Heart right ventricle (tissue), 16 donors: ENCODE measurements around the gene GPC5. TPM values are rescaled to one million over a fixed set of nuclear protein-coding genes. Genes with fewer than 3 reads are reported as not detected.
"Not testable (repeated sequence)": the region's sequence is repeated elsewhere in the genome, so short reads cannot be mapped to it uniquely, and the experiment has no call there.

ENCODE experiments used
- ATAC-seq, 8 donors: fragments of 200-7000 bp; cut with Tn5 transposase; one replicate each; pipeline ENCODE4 v1.9.1; 2020; ENCODE audit warnings: mild to moderate bottlenecking in 8 of 8, moderate library complexity in 8 of 8, moderate number of reproducible peaks in 1 of 8
- DNase-seq, 2 donors: peaks; one replicate each; pipeline ENCODE4 v3.0.0-alpha.2; 2020
- H3K27ac ChIP-seq, 10 donors: fragments of 200-600 bp; sonication (generic) in 2 of 10; one replicate each; pipeline versions ENCODE4 v1.5.0 to v1.8.0; 2020 to 2022; ENCODE audit warnings: mild to moderate bottlenecking in 3 of 10
- H3K27me3 ChIP-seq, 7 donors: fragments of 200-600 bp; one replicate each; pipeline ENCODE4 v1.8.0; 2021 to 2022; ENCODE audit warnings: mild to moderate bottlenecking in 2 of 7
- H3K36me3 ChIP-seq, 9 donors: fragments of 200-600 bp; sonication (generic) in 1 of 9; one replicate each; pipeline versions ENCODE4 v1.5.0 to v1.8.0; 2020 to 2022; ENCODE audit warnings: mild to moderate bottlenecking in 2 of 9
- H3K4me1 ChIP-seq, 9 donors: fragments of 200-600 bp; sonication (generic) in 1 of 9; one replicate each; pipeline versions ENCODE4 v1.5.0 to v1.8.0; 2020 to 2022; ENCODE audit warnings: mild to moderate bottlenecking in 4 of 9
- H3K4me3 ChIP-seq, 10 donors: fragments of 200-600 bp; sonication (generic) in 2 of 10; one replicate each; pipeline versions ENCODE4 v1.5.0 to v1.8.0; 2020 to 2022; ENCODE audit warnings: mild to moderate bottlenecking in 7 of 10, moderate library complexity in 2 of 10
- H3K9me3 ChIP-seq, 11 donors: fragments of 200-600 bp in 10 of 11; sonication (generic) in 2 of 11; one replicate each; pipeline versions ENCODE4 v1.5.0 to v1.8.0; 2013 to 2022; ENCODE audit warnings: mild to moderate bottlenecking in 2 of 11, control low read depth in 1 of 11, moderate library complexity in 1 of 11
- WGBS, 2 donors: extraction: QIAGEN DNeasy Blood & Tissue Kit; methylation state at CpG; one replicate each; pipeline ENCODE4 v1.1.7; 2013; ENCODE audit warnings: inconsistent platforms in 1 of 2; 5-methylcytosine and 5-hydroxymethylcytosine counted together
- intact Hi-C, 10 donors: fragments of 100-400 bp; cut with DNase I; formaldehyde crosslinking; loops; one replicate each; pipeline versions ENCODE4 v1.11.1 to v1.14.2; 2022
- polyA plus RNA-seq, 2 donors: library from polyadenylated mRNA; stranded (reverse); fragments of 200-250 nt; gene quantifications; one replicate each; pipeline ENCODE4 v1.2.3, GENCODE V29; 2013
- total RNA-seq, 10 donors: library from RNA; stranded (reverse); fragmentation: NEBNext Ultra II Directional in 3 of 10; extraction: Animal tissue kit (Norgen Biotek cat#: 25700) in 3 of 10; gene quantifications; one replicate each; pipeline versions ENCODE4 v1.2.1 to v1.2.4, GENCODE V29; 2021 to 2023
- TF ChIP-seq, protein P1 (sequence below), 9 donors: fragments of 200-600 bp; sonication (generic) in 2 of 9; IDR thresholded peaks; one replicate each; pipeline versions ENCODE4 v1.5.0 to v1.8.0; 2021 to 2022; ENCODE audit warnings: antibody characterized with exemption in 9 of 9, mild to moderate bottlenecking in 5 of 9, moderate library complexity in 1 of 9
- donor health status: Arrhythmogenic right ventricular cardiomyopathy.
- donor health status: ischemic (EF 13 %, LVEDD 7.1; RV severe dilation, severe dysfunction).
- donor health status: healthy with polysubstance abuse.
- donor health status: DM: no; HTN: yes; CAD: no.
- donor health status: DM: no; HTN: no; CAD: no.
- donor health status: ischemic (EF 25% LVEDD 6.9; RV normal size, moderate dysfunction).
- donor health status: ischemic (EF 25% LVEDD 5.7; RV mildly dilated, moderate dysfunction).
- donor health status: healthy.
- donor health status: DM: yes; HTN: yes; CAD: no.
- donor health status: Ischemic cardiomyopathy.
- donor health status: ischemic (EF 35%, LVEDD 5.7; RV mildly dilated, moderate dysfunction).
- donor health status: nonischemic (EF 11% LVEDD 7.7; RV severe dilation, severe dysfunction).
- donor health status: DM: yes; HTN: yes; CAD: no.
- donor health status: PGD.
- donor health status: ischemic (EF 29% LVEDD 5.4; RV normal size, mild dysfunction).
- donor health status: nonischemic (EF 23%, LVEDD 6.1; RV moderate dilation, normal function).

Gene GPC5
- total and polyA plus RNA-seq, 12 donors: 0.01 to 3.5 (median 0.70) TPM; not detected in 1

DNA sequence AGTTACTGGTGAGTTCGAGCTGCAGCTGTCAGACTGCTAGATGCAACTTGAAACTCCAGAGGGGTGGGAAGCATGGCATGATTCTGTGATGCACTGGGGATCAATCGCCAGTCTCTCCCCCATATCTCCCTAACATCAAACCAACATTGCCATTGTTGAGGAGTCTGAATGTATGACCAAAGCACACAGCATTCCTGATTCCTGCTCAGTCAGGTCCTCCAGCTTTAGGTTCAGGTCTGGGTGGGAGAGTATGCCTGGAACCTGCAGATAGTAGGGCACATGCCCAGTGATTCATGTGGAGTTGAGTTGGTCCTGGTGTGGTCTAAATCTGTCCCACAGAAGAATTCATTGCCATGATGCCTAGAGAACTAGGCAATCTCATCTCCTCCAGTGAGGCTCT, 269.1 kb downstream of the GPC5 start:
- 70 to 78% methylated on average over 2 of the region's 2 CpGs for WGBS, 2 donors
- Histone ChIP-seq H3K4me1 (no peaks in the 10 kb centered on the region), H3K4me3 (no peak overlapping the region), H3K27ac (no peak overlapping the region), H3K36me3 (no peaks in the 10 kb centered on the region), H3K9me3 (no peaks in the 10 kb centered on the region), H3K27me3 (no peaks in the 10 kb centered on the region)
- no peak for DNase-seq
- intact Hi-C loops: no loop called here
- ATAC-seq: no peak
- TF ChIP-seq, protein P1, sequence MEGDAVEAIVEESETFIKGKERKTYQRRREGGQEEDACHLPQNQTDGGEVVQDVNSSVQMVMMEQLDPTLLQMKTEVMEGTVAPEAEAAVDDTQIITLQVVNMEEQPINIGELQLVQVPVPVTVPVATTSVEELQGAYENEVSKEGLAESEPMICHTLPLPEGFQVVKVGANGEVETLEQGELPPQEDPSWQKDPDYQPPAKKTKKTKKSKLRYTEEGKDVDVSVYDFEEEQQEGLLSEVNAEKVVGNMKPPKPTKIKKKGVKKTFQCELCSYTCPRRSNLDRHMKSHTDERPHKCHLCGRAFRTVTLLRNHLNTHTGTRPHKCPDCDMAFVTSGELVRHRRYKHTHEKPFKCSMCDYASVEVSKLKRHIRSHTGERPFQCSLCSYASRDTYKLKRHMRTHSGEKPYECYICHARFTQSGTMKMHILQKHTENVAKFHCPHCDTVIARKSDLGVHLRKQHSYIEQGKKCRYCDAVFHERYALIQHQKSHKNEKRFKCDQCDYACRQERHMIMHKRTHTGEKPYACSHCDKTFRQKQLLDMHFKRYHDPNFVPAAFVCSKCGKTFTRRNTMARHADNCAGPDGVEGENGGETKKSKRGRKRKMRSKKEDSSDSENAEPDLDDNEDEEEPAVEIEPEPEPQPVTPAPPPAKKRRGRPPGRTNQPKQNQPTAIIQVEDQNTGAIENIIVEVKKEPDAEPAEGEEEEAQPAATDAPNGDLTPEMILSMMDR (IDR thresholded peaks at IDR 0.05): no peak

- TF ChIP-seq, protein P1 (IDR thresholded peaks at IDR 0.05): no peak
- Histone ChIP-seq H3K27me3 (no peaks in the 10 kb centered on the region), H3K36me3 (no peaks in the 10 kb centered on the region), H3K4me3 (no peak overlapping the region), H3K4me1 (no peaks in the 10 kb centered on the region), H3K9me3 (no peaks in the 10 kb centered on the region), H3K27ac (no peak overlapping the region)
- WGBS, 2 donors: 65 to 75% methylated on average over 5 of the region's 5 CpGs
- DNase-seq (no peak), ATAC-seq (no peak)
- intact Hi-C loops: no loop called here
These were observed 270.6 kb downstream of the GPC5 start for GRCh38 chr13:91668866-91669495.

GRCh38 chr13:91674347-91674746, 275.9 kb downstream of the GPC5 start:
- H3K4me1 ChIP-seq, H3K36me3 ChIP-seq, DNase-seq, intact Hi-C loops, H3K27ac ChIP-seq, H3K4me3 ChIP-seq, ATAC-seq, H3K27me3 ChIP-seq, H3K9me3 ChIP-seq: not testable (repeated sequence)
- WGBS, 2 donors: 89 to 94% methylated on average over 15 of the region's 15 CpGs

DNA sequence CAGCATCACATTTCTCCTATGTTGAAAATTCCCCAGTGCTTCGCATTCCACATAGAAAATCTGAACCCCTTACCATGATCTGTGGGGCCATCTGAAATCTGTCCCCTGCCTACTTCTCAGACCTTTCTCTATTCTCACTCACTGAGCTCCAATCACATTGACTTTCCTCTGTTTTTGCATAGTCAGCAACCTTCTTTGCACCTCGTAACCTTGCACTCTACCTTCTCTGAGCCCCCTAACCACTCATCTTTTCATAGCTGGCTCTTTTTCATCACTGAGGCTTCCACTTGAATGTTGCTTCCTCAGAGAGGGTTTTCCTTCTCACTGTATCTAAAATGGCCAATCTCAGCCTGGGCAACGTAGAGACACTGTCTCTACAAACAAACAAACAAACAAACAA, 286.3 kb downstream of the GPC5 start:
- no peaks in the 10 kb centered on the region for H3K9me3 ChIP-seq
- H3K36me3 ChIP-seq: no peaks in the 10 kb centered on the region
- TF ChIP-seq, protein P1 (IDR thresholded peaks at IDR 0.05): no peak
- no peak for DNase-seq
- no peak for ATAC-seq
- H3K27ac ChIP-seq: no peak overlapping the region
- no peaks in the 10 kb centered on the region for H3K4me1 ChIP-seq
- 62 to 73% methylated on average over 3 of the region's 3 CpGs for whole genome bisulfite sequencing, 2 donors
- no peaks in the 10 kb centered on the region for H3K27me3 ChIP-seq
- H3K4me3 ChIP-seq: no peak overlapping the region
- intact Hi-C loops: no loop called here

GRCh38 chr13:91690944-91691343, 292.5 kb downstream of the GPC5 start:
- 68 to 70% methylated on average over 6 of the region's 6 CpGs for WGBS, 2 donors
- H3K36me3 ChIP-seq: no peaks in the 10 kb centered on the region
- no peaks in the 10 kb centered on the region for H3K4me1 ChIP-seq
- ATAC-seq (no peak), DNase-seq (no peak)
- no peak overlapping the region for H3K4me3 ChIP-seq
- H3K27me3 ChIP-seq: no peaks in the 10 kb centered on the region
- no peak overlapping the region for H3K27ac ChIP-seq
- H3K9me3 ChIP-seq: no peaks in the 10 kb centered on the region
- TF ChIP-seq, protein P1 (IDR thresholded peaks at IDR 0.05): no peak
- intact Hi-C loops: no loop called here
